Stimulated activated CD4-positive, alpha-beta T cell treated with anti-CD3 and anti-CD28 coated beads, TNF-alpha, amount 100 ng/mL, for 1 hour (primary cell): ENCODE results near the gene CADPS2.

Experiments
- DNase-seq, 3 donors: peaks; one replicate each; pipeline ENCODE4 v3.0.0-alpha.2; 2020; ENCODE audit warnings: low read depth in 3 of 3, low spot score in 1 of 3

Gene CADPS2

DNA sequence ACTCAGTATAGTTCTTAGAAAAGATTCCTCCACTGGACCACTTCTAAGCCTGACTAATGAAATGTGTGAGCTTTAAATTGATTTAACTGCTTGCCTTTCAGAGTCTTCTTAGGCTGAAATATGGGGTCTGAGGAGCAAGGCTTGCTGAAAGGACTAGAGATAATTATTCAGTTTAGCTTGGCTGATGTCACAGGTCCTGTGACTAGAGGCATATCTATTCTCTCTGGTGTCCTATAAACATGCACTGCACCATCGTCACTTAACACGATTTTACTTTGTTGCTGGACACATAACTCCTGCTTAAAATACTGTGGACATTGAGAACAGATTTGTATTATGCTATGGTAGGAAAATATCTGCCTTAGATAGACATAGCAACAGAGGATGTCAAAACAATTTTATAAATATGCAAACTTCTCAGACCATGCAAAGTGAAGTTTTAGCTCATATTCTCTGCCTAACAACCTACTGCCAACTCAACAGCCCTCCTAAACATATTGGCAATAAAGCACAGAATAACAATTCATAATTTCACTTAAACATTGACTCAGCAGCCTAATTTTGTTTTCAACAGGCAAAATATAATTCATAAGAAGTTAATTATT, 267.6 kb downstream of the CADPS2 start:
- no peak for DNase-seq

GRCh38 chr7:122616951-122617350, 269.3 kb downstream of the CADPS2 start:
- DNase-seq = no peak

- no peak for DNase-seq
Observed at GRCh38 chr7:122605929-122606328, 280.3 kb downstream of the CADPS2 start.

DNA sequence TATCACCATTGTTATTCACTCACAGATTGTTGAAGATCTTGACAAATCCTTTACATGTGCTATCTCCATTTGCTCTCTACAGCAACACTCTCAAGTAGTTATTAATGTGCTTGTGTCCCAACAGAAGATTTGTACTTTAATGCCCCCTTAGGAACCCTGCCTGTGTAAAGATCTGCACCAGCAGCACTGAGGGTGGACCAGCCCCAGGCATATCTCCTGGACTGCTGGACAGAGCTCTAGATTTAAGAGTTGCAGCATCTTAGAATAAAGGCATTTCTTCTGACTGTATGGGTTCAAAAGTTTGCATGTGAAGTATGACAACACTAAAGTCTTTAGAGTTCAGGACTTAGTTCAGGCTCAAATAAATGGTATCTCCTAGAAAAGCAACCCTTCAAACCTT, 282.0 kb downstream of the CADPS2 start:
- DNase-seq = no peak

- DNase-seq = no peak
Observed at GRCh38 chr7:122602800-122603199, 283.5 kb downstream of the CADPS2 start.

GRCh38 chr7:122600630-122601029, 285.6 kb downstream of the CADPS2 start:
- DNase-seq = no peak

DNA sequence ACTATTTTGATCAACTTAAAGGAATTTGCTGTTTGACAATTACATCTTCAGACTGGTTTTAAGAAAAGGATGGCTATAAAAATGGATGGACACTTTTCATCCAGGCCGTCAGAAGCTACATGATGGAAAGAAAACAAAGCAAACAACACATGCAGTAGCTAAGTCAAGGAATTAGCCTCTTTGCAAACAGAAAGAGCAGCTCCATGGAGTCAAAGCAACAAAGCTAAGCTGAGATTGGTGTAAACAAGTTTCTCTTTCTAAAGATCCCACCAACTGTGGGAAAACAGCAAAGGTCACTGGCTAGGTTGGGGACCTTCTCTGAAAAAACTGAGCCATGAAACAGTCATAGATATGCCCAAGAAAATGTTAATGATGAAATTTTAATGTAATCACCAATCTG, 286.2 kb downstream of the CADPS2 start:
- DNase-seq = no peak

GRCh38 chr7:122597277-122597676, 289.0 kb downstream of the CADPS2 start:
- no peak for DNase-seq

DNA sequence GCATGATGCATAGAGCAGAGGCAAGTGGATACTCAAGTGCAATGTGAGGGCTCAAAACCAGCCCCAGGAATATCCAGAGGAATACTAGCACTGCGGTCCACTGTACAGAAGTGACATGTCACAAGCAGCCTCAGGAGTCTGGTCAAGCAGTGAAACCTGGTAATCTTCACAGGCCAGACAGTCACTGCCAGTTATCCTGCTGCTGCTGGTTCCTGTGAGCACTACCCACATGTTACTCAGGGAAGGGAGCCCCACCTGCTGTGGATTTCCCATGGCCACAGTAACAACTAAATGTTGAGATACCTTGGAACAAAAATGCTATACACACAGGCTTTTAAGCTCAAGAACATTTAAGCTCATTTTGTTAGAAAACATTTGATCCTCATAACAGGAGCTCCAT, 290.4 kb downstream of the CADPS2 start:
- DNase-seq = no peak

- no peak for DNase-seq
Observed at GRCh38 chr7:122588621-122589020, 297.6 kb downstream of the CADPS2 start.

GRCh38 chr7:122584676-122585251, 301.5 kb downstream of the CADPS2 start:
- DNase-seq = no peak

- no peak for DNase-seq
Observed at GRCh38 chr7:122578350-122578749, 307.9 kb downstream of the CADPS2 start.

- DNase-seq = no peak
Observed at GRCh38 chr7:122577449-122578003, 308.7 kb downstream of the CADPS2 start.

DNA sequence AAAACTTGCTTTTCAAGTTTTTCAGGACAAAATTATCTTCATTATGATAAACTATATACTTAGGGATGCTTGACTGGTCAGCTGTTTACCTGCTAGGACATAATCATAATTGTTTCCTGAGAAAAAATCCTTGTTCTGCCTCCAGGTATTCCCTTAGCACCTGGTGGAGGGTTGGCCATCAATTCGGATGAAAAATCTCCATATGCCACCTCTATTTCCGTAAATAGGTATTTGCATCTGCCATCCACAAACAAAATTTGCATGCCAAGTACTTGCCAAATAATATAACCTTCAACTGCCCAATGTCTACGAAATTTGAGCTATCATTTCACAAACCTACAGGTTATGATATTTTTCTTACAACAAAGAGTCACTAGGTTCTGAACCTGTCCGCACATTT, 313.6 kb downstream of the CADPS2 start:
- no peak for DNase-seq

GRCh38 chr7:122561326-122561725, 324.9 kb downstream of the CADPS2 start:
- DNase-seq = no peak

DNA sequence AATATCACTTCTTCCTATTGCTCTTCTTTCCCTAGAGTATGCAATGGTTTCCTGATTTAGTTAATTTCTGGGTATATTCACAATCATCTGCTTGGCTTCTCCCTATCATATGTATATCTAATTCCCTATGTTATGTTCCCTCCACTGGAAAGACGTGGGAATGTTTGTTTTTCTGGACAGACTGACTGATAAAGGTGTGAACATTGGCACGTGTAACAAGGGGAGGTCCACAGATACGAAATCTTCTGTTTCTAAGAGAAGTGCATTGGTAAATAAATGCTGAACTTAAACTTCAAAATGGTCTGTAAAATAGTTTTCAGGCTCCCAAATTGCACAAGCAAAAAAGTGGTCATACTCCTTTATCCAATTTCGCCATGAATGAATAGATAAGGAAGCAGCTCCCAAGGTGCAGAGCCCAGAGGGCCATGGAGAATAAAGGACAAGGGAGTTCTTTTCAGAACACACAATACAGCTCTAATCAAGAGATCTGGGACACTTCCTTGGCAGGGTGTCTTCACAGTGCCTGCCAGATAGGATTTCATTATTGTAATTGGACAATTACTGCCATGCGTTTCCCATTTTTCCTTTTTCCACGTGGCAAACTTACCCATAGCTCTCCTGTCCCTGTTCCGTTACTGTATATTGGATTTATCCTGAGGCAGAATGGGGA, 329.3 kb downstream of the CADPS2 start:
- DNase-seq = no peak

GRCh38 chr7:122556219-122556618, 330.0 kb downstream of the CADPS2 start:
- no peak for DNase-seq

DNA sequence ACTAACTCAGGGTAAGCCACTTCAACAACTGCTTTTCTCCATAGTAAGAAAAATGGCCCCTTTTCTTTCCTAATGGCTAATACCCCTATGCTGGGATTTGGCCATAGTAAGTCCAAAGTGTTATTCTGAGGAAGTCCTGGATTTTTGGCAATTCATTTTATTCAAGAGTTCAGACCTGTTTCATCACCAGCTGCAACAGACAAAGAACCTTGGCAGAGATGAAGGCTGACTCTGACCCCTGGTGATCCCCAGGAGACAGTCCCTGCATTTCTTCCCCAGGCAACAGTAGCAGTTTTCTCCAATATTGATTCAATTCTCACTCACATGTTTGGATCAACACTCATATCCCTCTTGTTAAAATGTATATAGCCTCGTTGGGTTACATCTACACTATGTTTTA, 332.5 kb downstream of the CADPS2 start:
- DNase-seq = no peak

GRCh38 chr7:122552769-122553168, 333.5 kb downstream of the CADPS2 start:
- no peak for DNase-seq

DNA sequence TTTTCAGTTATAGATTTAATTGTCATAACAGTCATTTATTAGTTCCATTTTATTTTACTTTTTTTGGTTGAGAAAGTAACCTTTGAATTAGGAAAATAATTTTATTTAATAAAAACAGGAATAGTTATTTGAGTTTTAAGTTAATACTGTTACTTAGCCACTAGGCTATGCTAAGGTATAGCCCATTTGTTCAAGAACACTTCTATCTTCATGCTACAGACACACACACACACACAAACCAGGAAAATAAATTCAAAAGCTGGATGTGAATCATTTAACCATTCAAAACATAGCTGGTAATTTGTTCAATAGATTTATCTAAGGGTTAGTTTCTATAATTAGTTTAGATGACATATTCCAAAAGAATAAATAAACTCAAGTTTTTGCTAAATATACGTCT, 335.7 kb downstream of the CADPS2 start:
- no peak for DNase-seq

GRCh38 chr7:122549578-122549977, 336.7 kb downstream of the CADPS2 start:
- no peak for DNase-seq

DNA sequence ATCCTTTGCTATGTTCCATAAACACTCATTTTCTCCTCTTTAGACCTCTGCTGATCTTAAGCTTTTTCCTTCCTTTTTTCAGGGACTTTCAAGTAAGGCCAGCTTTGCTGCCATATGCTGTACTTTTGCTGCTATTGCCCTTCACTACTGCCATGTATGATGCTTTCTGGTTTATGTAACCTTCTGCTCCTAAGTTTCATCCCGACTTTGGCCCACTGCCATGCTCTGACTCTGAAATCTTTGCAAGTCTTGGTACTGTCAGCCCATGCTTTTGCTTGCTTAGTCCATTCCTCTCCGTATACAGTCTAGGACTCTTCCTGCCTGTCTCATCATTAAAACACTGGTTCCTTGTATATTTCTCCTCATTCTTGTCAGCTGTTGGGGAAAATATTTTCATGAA, 339.8 kb downstream of the CADPS2 start:
- no peak for DNase-seq

GRCh38 chr7:122544463-122544862, 341.8 kb downstream of the CADPS2 start:
- no peak for DNase-seq
